IMR-90 (cell line): ENCODE results near the gene EIF4G2. TPM values are rescaled to one million over a fixed set of nuclear protein-coding genes. Genes with fewer than 3 reads are reported as not detected.

Experiments used
- ATAC-seq: fragments of 200-7000 bp; cut with Tn5 transposase; 2 replicates; pipeline ENCODE4 v1.9.1; 2020; ENCODE audit warnings: low read depth, mild to moderate bottlenecking, moderate library complexity
- BruUV-seq: library from RNA; stranded (reverse); fragments of 400-500 nt; replicated peaks from 2 replicates; lab custom pipeline; 2021; lab: Mats Ljungman, UMichigan
- CTCF ChIA-PET: fragments of 300-600 bp; formaldehyde crosslinking; extraction: SDS; loops from one replicate; lab custom pipeline; 2021; ENCODE audit warnings: antibody characterized with exemption; lab: Yijun Ruan, JAX
- POLR2A ChIA-PET: fragments of 300-600 bp; sonication (Branson Sonifier 250); formaldehyde crosslinking; loops from one replicate; lab custom pipeline; 2022; ENCODE audit warnings: antibody characterized with exemption; ENCODE audit not compliant: unreplicated experiment; lab: Charles Lee
- DNase-seq: peaks from one replicate; pipeline ENCODE4 v3.0.0; 2013
- H2AFZ ChIP-seq: replicated peaks from 2 replicates; pipeline ENCODE3; 2013; ENCODE audit warnings: low read length, mild to moderate bottlenecking; ENCODE audit not compliant: poor library complexity
- H2AK5ac ChIP-seq: 2 replicates; pipeline ENCODE4 v1.6.1; 2013; ENCODE audit warnings: low read depth, low read length, inconsistent platforms
- H2AK9ac ChIP-seq: replicated peaks from 2 replicates; pipeline ENCODE3; 2013; ENCODE audit warnings: mild to moderate bottlenecking, low read depth, low read length, moderate library complexity; ENCODE audit not compliant: poor library complexity
- H2BK120ac ChIP-seq: 2 replicates; pipeline ENCODE4 v1.6.1; 2013; ENCODE audit warnings: low read depth, low read length, inconsistent platforms
- H2BK15ac ChIP-seq: 3 replicates; pipeline ENCODE4 v1.6.1; 2013; ENCODE audit warnings: low read depth, low read length, inconsistent platforms
- H2BK20ac ChIP-seq: 2 replicates; pipeline ENCODE4 v1.6.1; 2013; ENCODE audit warnings: low read depth, mild to moderate bottlenecking, inconsistent platforms, low read length, moderate library complexity
- H2BK5ac ChIP-seq: 2 replicates; pipeline ENCODE4 v1.6.1; 2013; ENCODE audit warnings: mild to moderate bottlenecking, low read depth, low read length, inconsistent platforms; ENCODE audit not compliant: poor library complexity, severe bottlenecking
- H3K14ac ChIP-seq: replicated peaks from 2 replicates; pipeline ENCODE4 v1.6.1; 2013; ENCODE audit warnings: low read depth, low read length, inconsistent platforms
- H3K18ac ChIP-seq: 2 replicates; pipeline ENCODE4 v1.6.1; 2013; ENCODE audit warnings: low read depth, low read length, control low read depth
- H3K23ac ChIP-seq: 2 replicates; pipeline ENCODE4 v1.6.1; 2013; ENCODE audit warnings: low read depth, low read length, inconsistent platforms
- H3K27ac ChIP-seq: 2 replicates; pipeline ENCODE4 v1.5.1; 2013; ENCODE audit warnings: mild to moderate bottlenecking, control low read depth, low read length; ENCODE audit not compliant: insufficient read depth
- H3K27me3 ChIP-seq: 2 replicates; pipeline ENCODE4 v1.6.1; 2013; ENCODE audit warnings: low read length; ENCODE audit not compliant: control insufficient read depth, insufficient read depth
- H3K36me3 ChIP-seq: 2 replicates; pipeline ENCODE4 v1.6.1; 2013; ENCODE audit warnings: low read length, mixed read lengths; ENCODE audit not compliant: control insufficient read depth, insufficient read depth
- H3K4ac ChIP-seq: 2 replicates; pipeline ENCODE4 v1.6.1; 2013; ENCODE audit warnings: low read depth, low read length, inconsistent platforms
- H3K4me1 ChIP-seq: 2 replicates; pipeline ENCODE4 v1.6.1; 2013; ENCODE audit warnings: low read length, mixed read lengths; ENCODE audit not compliant: control insufficient read depth, insufficient read depth
- H3K4me2 ChIP-seq: 2 replicates; pipeline ENCODE4 v1.6.1; 2013; ENCODE audit warnings: low read depth, mild to moderate bottlenecking, control low read depth, low read length, moderate library complexity
- H3K4me3 ChIP-seq: 2 replicates; pipeline ENCODE4 v1.5.1; 2013; ENCODE audit warnings: low read depth, mild to moderate bottlenecking, control low read depth, low read length, moderate library complexity; ENCODE audit not compliant: insufficient read depth
- H3K56ac ChIP-seq: 2 replicates; pipeline ENCODE4 v1.6.1; 2013; ENCODE audit warnings: low read length, inconsistent platforms; ENCODE audit not compliant: insufficient read depth; ENCODE audit errors: extremely low read depth
- H3K79me1 ChIP-seq, 2 experiments: 2 replicates each; pipeline ENCODE4 v1.6.1; 2013; ENCODE audit warnings: low read length in 2 of 2, inconsistent platforms in 1 of 2, low read depth in 1 of 2
- H3K9ac ChIP-seq: 2 replicates; pipeline ENCODE4 v1.6.1; 2013; ENCODE audit warnings: low read depth, low read length, control low read depth
- H3K9me1 ChIP-seq: 2 replicates; pipeline ENCODE4 v1.6.1; 2013; ENCODE audit warnings: low read length, inconsistent platforms; ENCODE audit not compliant: insufficient read depth
- H3K9me3 ChIP-seq: 2 replicates; pipeline ENCODE4 v1.6.1; 2013; ENCODE audit warnings: low read length; ENCODE audit not compliant: control insufficient read depth, insufficient read depth
- H4K20me1 ChIP-seq: 2 replicates; pipeline ENCODE4 v1.6.1; 2013; ENCODE audit warnings: low read length, inconsistent platforms; ENCODE audit not compliant: insufficient read depth
- H4K5ac ChIP-seq: 2 replicates; pipeline ENCODE4 v1.6.1; 2013; ENCODE audit warnings: mild to moderate bottlenecking, low read depth, low read length, control low read depth
- H4K8ac ChIP-seq, 2 experiments: 2 replicates each; pipeline ENCODE4 v1.6.1; 2013; ENCODE audit warnings: low read depth in 2 of 2, low read length in 2 of 2, control low read depth in 1 of 2, inconsistent platforms in 1 of 2
- H4K91ac ChIP-seq: 2 replicates; pipeline ENCODE4 v1.6.1; 2013; ENCODE audit warnings: low read depth, low read length, inconsistent platforms; ENCODE audit not compliant: insufficient read depth
- MAZ ChIP-seq: IDR thresholded peaks from 2 replicates; pipeline ENCODE4 v1.6.1; 2012; ENCODE audit warnings: low read depth, mild to moderate bottlenecking, low read length, improper control_type of control experiment, moderate library complexity, borderline replicate concordance
- RAD21 ChIP-seq: IDR thresholded peaks from 2 replicates; pipeline ENCODE4 v1.6.1; 2012; ENCODE audit warnings: low read length, improper control_type of control experiment
- RCOR1 ChIP-seq: IDR thresholded peaks from 2 replicates; pipeline ENCODE4 v1.6.1; 2012; ENCODE audit warnings: mild to moderate bottlenecking, low read length, improper control_type of control experiment; ENCODE audit not compliant: insufficient replicate concordance
- RFX5 ChIP-seq: IDR thresholded peaks from 2 replicates; pipeline ENCODE4 v1.8.0; 2012; ENCODE audit warnings: low read depth, mild to moderate bottlenecking, low read length, moderate library complexity
- WGBS, 2 experiments: methylation state at CpG; one replicate each; pipeline versions ENCODE4 v1.1.5 to v1.1.7; 2013; ENCODE audit warnings: missing lambda C conversion rate in 2 of 2; ENCODE audit not compliant: insufficient read length in 1 of 2; ENCODE audit errors: extremely low coverage in 2 of 2; 5-methylcytosine and 5-hydroxymethylcytosine counted together
- dilution Hi-C: fragments of 300-500 bp; cut with HindIII; formaldehyde crosslinking; loops from one replicate; pipeline ENCODE4 v1.14.3; 2018; ENCODE audit warnings: low sequenced_read_pairs; ENCODE audit not compliant: unreplicated experiment
- in situ Hi-C: fragments of 300-500 bp; cut with MboI; formaldehyde crosslinking; loops from 3 replicates; pipeline ENCODE4 v1.14.3; 2019; ENCODE audit warnings: low sequenced_read_pairs, inconsistent platforms, mixed read lengths
- intact Hi-C: fragments of 100-400 bp; cut with micrococcal nuclease; formaldehyde crosslinking; loops from 2 replicates; pipeline ENCODE4 v1.10.0; 2022
- polyA plus RNA-seq, 3 experiments: library from polyadenylated mRNA; depleted of rRNA; stranded (reverse); fragments of >200 nt; gene quantifications; 2 replicates each; pipeline ENCODE4 v1.2.3, GENCODE V29; 2012; ENCODE audit warnings: low replicate concordance in 1 of 3
- total RNA-seq: library from RNA; depleted of rRNA; stranded (reverse); fragments of >200 nt; gene quantifications from 2 replicates; pipeline ENCODE4 v1.2.3, GENCODE V29; 2012

The EIF4G2 gene
- total and polyA plus RNA-seq, 2 of the 4 experiments (the other 2 are of a cell fraction): 492 to 1,216 TPM

DNA sequence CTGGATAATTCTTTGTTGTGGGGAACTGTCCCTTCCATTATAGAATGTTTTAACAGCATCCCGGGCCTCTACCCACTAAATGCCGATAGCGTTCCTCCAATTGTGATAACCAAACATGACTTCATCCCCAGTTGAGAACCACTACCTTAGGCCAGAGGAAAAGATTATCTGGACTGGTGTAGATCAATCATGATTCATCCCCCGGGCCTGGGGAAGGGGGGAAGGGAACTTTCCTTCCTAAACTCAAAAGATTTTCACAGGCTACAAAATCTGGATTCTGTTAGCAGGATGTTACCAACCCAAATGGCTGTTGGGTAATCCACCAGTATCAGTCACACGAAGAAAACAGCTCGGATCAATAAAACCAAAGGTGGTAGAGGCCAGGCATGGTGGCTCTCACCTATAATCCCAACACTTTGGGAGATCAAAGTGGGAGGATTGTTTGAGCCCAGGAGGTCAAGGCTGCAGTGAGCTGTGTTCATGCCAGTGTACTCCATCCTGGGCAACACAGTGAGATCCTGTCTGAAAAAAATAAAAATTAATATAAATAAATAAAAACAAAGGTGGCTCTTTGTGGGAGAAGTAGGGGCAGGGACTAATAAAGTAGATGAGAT, 47.5 kb downstream of the EIF4G2 start:
- Histone ChIP-seq H3K56ac (no peak overlapping the region), H3K4ac (no peak overlapping the region), H2BK20ac (no peak overlapping the region), H4K8ac (no peak overlapping the region), H2AK5ac (no peak overlapping the region), H3K9me3 (no peaks in the 10 kb centered on the region), H4K91ac (no peak overlapping the region), H3K4me1 (no peaks in the 10 kb centered on the region), H3K4me2 (no peak overlapping the region), H2BK5ac (no peak overlapping the region), H3K14ac (no peak overlapping the region), H2AK9ac (no peak overlapping the region), H3K9me1 (no peaks in the 10 kb centered on the region; the same call in 1 of the 2 replicates), H3K36me3 (peaks cover 38% of the 10 kb centered on the region), H3K23ac (no peak overlapping the region), H3K9ac (no peak overlapping the region), H3K79me1 (peaks cover 3 to 6% of the 10 kb centered on the region in 2 experiments; a peak in 2 of 4 replicates), H2AFZ (no peak overlapping the region), H3K18ac (no peak overlapping the region), H3K27ac (no peak overlapping the region), H4K20me1 (no peaks in the 10 kb centered on the region), H3K27me3 (no peaks in the 10 kb centered on the region), H2BK15ac (no peak overlapping the region), H2BK120ac (no peak overlapping the region), H3K4me3 (no peak overlapping the region), H4K5ac (no peak overlapping the region)
- dilution Hi-C loops: no loop called here
- no peak for DNase-seq
- no TSS peak for BruUV-seq
- in situ Hi-C loops: no loop called here
- no CpG with 5 or more reads among the region's 6 CpGs for WGBS, 2 experiments
- intact Hi-C loops: no loop called here
- ChIA-PET POLR2A (no interaction called here), CTCF (interaction anchor here (0.8 kb wide), 1 partner anchor 9 kb away, joined by 3 read pairs; no protein-coding TSS in a partner anchor)
- no peak for ATAC-seq
- TF ChIP-seq MAZ (no peak), RFX5 (no peak), RCOR1 (no peak), RAD21 (no peak)
